SJSA1 (cell line): ENCODE data around the gene C5AR1. TPM values are rescaled to one million over a fixed set of nuclear protein-coding genes. Genes with fewer than 3 reads are reported as not detected.
"Not testable (repeated sequence)": the region's sequence is repeated elsewhere in the genome, so short reads cannot be mapped to it uniquely, and the experiment has no call there.

Experiments used
- DNase-seq, 2 experiments: peaks; one replicate each; pipeline ENCODE4 v3.0.0-alpha.2; 2015 to 2020; ENCODE audit warnings: low spot score in 2 of 2, low read depth in 1 of 2
- H3K27ac ChIP-seq: fragments of 250-450 bp; sonication (Bioruptor Pico); 2 replicates; pipeline ENCODE4 v1.5.1; 2020; ENCODE audit warnings: mild to moderate bottlenecking, moderate library complexity
- H3K27me3 ChIP-seq: fragments of 250-450 bp; sonication (Bioruptor Pico); replicated peaks from 2 replicates; pipeline ENCODE4 v1.5.1; 2020; ENCODE audit warnings: mild to moderate bottlenecking, moderate library complexity
- H3K36me3 ChIP-seq: fragments of 250-450 bp; sonication (Bioruptor Pico); 2 replicates; pipeline ENCODE4 v1.5.1; 2020; ENCODE audit warnings: mild to moderate bottlenecking
- H3K4me1 ChIP-seq: fragments of 250-450 bp; sonication (Bioruptor Pico); replicated peaks from 2 replicates; pipeline ENCODE4 v1.6.1; 2021; ENCODE audit warnings: mild to moderate bottlenecking
- H3K4me3 ChIP-seq: fragments of 250-450 bp; sonication (Bioruptor Pico); 2 replicates; pipeline ENCODE4 v1.5.1; 2020; ENCODE audit warnings: mild to moderate bottlenecking
- H3K9me3 ChIP-seq: fragments of 250-450 bp; sonication (Bioruptor Pico); replicated peaks from 2 replicates; pipeline ENCODE4 v1.5.1; 2020; ENCODE audit warnings: mild to moderate bottlenecking
- total RNA-seq: library from RNA; depleted of rRNA; stranded (reverse); fragments of >200 nt; shearing (Covaris generic); gene quantifications from 2 replicates; pipeline ENCODE4 v1.2.3, GENCODE V29; 2014

The C5AR1 gene
- total RNA-seq, 1 experiment from 2014 or later = not detected

GRCh38 chr19:47351548-47351947 lies 41.9 kb downstream of the C5AR1 start:
- DNase-seq = peak in 1 of 2 experiments; percentile 21
- peaks cover 51% of the 10 kb centered on the region for H3K36me3 ChIP-seq
- no peaks in the 10 kb centered on the region for H3K9me3 ChIP-seq
- peaks cover 4% of the 10 kb centered on the region for H3K4me1 ChIP-seq
- no peak overlapping the region for H3K27ac ChIP-seq
- H3K27me3 ChIP-seq = no peaks in the 10 kb centered on the region
- H3K4me3 ChIP-seq = no peak overlapping the region

- no peak overlapping the region for H3K27ac ChIP-seq
- H3K4me1 ChIP-seq = peaks cover 4% of the 10 kb centered on the region
- H3K4me3 ChIP-seq = no peak overlapping the region
- peaks cover 56% of the 10 kb centered on the region for H3K36me3 ChIP-seq
- H3K27me3 ChIP-seq = no peaks in the 10 kb centered on the region
- no peaks in the 10 kb centered on the region for H3K9me3 ChIP-seq
- no peak for DNase-seq
Measured at GRCh38 chr19:47352095-47352494, 42.4 kb downstream of the C5AR1 start.

GRCh38 chr19:47353307-47353712 lies 43.6 kb downstream of the C5AR1 start:
- H3K4me1 ChIP-seq = peaks cover 4% of the 10 kb centered on the region
- no peaks in the 10 kb centered on the region for H3K9me3 ChIP-seq
- H3K27me3 ChIP-seq = no peaks in the 10 kb centered on the region
- H3K27ac ChIP-seq = no peak overlapping the region
- DNase-seq = no peak
- peaks cover 68% of the 10 kb centered on the region for H3K36me3 ChIP-seq
- no peak overlapping the region for H3K4me3 ChIP-seq

- no peak for DNase-seq
- H3K36me3 ChIP-seq = peaks cover 97% of the 10 kb centered on the region
- no peak overlapping the region for H3K4me3 ChIP-seq
- no peaks in the 10 kb centered on the region for H3K9me3 ChIP-seq
- no peak overlapping the region for H3K27ac ChIP-seq
- no peaks in the 10 kb centered on the region for H3K4me1 ChIP-seq
- H3K27me3 ChIP-seq = no peaks in the 10 kb centered on the region
Measured at GRCh38 chr19:47356900-47357299, 47.2 kb downstream of the C5AR1 start.

- no peak overlapping the region for H3K4me3 ChIP-seq
- no peaks in the 10 kb centered on the region for H3K9me3 ChIP-seq
- H3K27ac ChIP-seq = no peak overlapping the region
- peaks cover 97% of the 10 kb centered on the region for H3K36me3 ChIP-seq
- no peaks in the 10 kb centered on the region for H3K4me1 ChIP-seq
- DNase-seq = no peak
- H3K27me3 ChIP-seq = no peaks in the 10 kb centered on the region
Measured at GRCh38 chr19:47357788-47358680, 48.4 kb downstream of the C5AR1 start.

GRCh38 chr19:47358936-47359335 lies 49.3 kb downstream of the C5AR1 start:
- Histone ChIP-seq H3K9me3 (no peaks in the 10 kb centered on the region), H3K27me3 (no peaks in the 10 kb centered on the region), H3K4me1 (no peaks in the 10 kb centered on the region), H3K36me3 (peaks cover 96% of the 10 kb centered on the region), H3K4me3 (no peak overlapping the region), H3K27ac (no peak overlapping the region)
- DNase-seq = no peak

GRCh38 chr19:47362321-47362720 lies 52.7 kb downstream of the C5AR1 start:
- H3K4me3 ChIP-seq = no peak overlapping the region
- H3K27ac ChIP-seq = no peak overlapping the region
- H3K4me1 ChIP-seq = no peaks in the 10 kb centered on the region
- peaks cover 81% of the 10 kb centered on the region for H3K36me3 ChIP-seq
- no peaks in the 10 kb centered on the region for H3K27me3 ChIP-seq
- no peaks in the 10 kb centered on the region for H3K9me3 ChIP-seq
- no peak for DNase-seq

- no peak overlapping the region for H3K4me3 ChIP-seq
- no peak for DNase-seq
Measured at GRCh38 chr19:47363758-47364531, 54.3 kb downstream of the C5AR1 start.

GRCh38 chr19:47365455-47365854 lies 55.8 kb downstream of the C5AR1 start:
- H3K36me3 ChIP-seq = peaks cover 57% of the 10 kb centered on the region
- H3K27ac ChIP-seq, H3K4me3 ChIP-seq, H3K9me3 ChIP-seq, DNase-seq, H3K27me3 ChIP-seq: not testable (repeated sequence)
- peaks cover 20% of the 10 kb centered on the region for H3K4me1 ChIP-seq

More at GRCh38 chr19:47363758-47364531, 54.3 kb downstream of the C5AR1 start:
- H3K27ac ChIP-seq = no peak overlapping the region
- peaks cover 7% of the 10 kb centered on the region for H3K4me1 ChIP-seq
- H3K36me3 ChIP-seq = peaks cover 65% of the 10 kb centered on the region
- H3K27me3 ChIP-seq = no peaks in the 10 kb centered on the region
- no peaks in the 10 kb centered on the region for H3K9me3 ChIP-seq

GRCh38 chr19:47370045-47370611 lies 60.5 kb downstream of the C5AR1 start:
- Histone ChIP-seq H3K4me1 (peaks cover 31% of the 10 kb centered on the region), H3K27ac (peak overlapping the region; percentile 49), H3K4me3 (no peak overlapping the region), H3K36me3 (peaks cover 60% of the 10 kb centered on the region), H3K9me3 (no peaks in the 10 kb centered on the region), H3K27me3 (no peaks in the 10 kb centered on the region)
- peak; percentile 97 to 99 for DNase-seq

GRCh38 chr19:47371261-47371660 lies 61.6 kb downstream of the C5AR1 start:
- Histone ChIP-seq H3K9me3 (no peaks in the 10 kb centered on the region), H3K4me1 (peaks cover 31% of the 10 kb centered on the region), H3K27me3 (no peaks in the 10 kb centered on the region), H3K27ac (no peak overlapping the region), H3K36me3 (peaks cover 66% of the 10 kb centered on the region), H3K4me3 (no peak overlapping the region)
- no peak for DNase-seq
